ENCODE measurements around the gene SFR1.

SFR1 gene, protein sequence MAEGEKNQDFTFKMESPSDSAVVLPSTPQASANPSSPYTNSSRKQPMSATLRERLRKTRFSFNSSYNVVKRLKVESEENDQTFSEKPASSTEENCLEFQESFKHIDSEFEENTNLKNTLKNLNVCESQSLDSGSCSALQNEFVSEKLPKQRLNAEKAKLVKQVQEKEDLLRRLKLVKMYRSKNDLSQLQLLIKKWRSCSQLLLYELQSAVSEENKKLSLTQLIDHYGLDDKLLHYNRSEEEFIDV

DNA sequence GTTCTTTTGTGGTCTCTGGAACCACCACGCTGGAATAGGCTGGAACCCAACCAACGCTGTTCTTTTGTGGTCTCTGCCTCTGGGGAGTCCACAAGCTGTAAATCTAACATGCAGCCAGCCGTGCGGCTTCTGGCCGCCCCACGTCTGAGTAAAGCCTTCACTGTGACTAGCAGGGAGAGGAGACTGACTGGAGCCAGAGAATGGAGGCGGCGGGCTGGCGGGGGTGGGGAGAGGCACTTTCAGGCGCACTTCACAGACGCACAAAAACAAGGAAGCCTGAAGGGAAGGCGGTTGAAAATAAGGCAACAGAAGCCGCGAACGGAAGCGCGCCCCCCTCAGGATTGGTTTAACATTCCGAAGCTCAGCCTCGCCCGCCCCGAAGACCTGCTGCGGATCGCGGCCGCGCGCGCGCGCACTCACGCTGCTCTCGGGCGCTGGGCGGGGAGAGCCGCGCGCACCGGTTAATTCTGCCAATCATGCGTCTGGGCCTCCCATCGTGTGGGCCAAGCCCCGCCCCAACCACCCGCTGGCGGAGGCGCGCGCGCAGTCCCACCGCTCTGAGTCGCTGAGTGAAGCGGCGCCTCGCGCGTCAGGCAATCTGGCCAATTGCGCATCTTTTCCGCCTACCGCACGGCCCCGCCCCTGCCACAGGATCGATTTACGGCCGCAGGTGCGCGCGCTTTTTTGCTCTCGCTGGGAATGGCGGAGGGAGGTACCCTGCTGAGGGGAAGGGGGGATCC lies at the start of gene SFR1:
SFR1 (plus strand) TSS at position 687 of the 740 bp plus-strand sequence; CDS start at position 700, 13 bp downstream.
- H3K36me3 ChIP-seq (ENCODE audit: control insufficient read depth in 5 of 5, insufficient read depth in 5 of 5, low read length in 5 of 5), result peaks cover 0 to 5% (median 0%) of the 10 kb centered on the region in 5 donors
- H3K4me3 ChIP-seq (ENCODE audit: low read depth in 1 of 5, low read length in 5 of 5), result peak within 1 kb of the TSS; percentile 88 to 98 (median 93)
- H3K27me3 ChIP-seq (ENCODE audit: control insufficient read depth in 5 of 5, insufficient read depth in 4 of 5, low read length in 5 of 5), result no peaks in the 10 kb centered on the region
- H3K9me3 ChIP-seq (ENCODE audit: control insufficient read depth in 5 of 5, low read length in 5 of 5), result no peaks in the 10 kb centered on the region
- H3K4me1 ChIP-seq (ENCODE audit: control insufficient read depth in 5 of 5, insufficient read depth in 5 of 5, low read length in 5 of 5), result peaks cover 0 to 18% (median 12%) of the 10 kb centered on the region in 5 donors
- H3K27ac ChIP-seq (ENCODE audit: low read depth, low read length), result peak within 1 kb of the TSS; percentile 100
- peak within 1 kb of the TSS; percentile 91 to 96 (median 95) for H3K9ac ChIP-seq (ENCODE audit: low read length in 5 of 5)

DNA sequence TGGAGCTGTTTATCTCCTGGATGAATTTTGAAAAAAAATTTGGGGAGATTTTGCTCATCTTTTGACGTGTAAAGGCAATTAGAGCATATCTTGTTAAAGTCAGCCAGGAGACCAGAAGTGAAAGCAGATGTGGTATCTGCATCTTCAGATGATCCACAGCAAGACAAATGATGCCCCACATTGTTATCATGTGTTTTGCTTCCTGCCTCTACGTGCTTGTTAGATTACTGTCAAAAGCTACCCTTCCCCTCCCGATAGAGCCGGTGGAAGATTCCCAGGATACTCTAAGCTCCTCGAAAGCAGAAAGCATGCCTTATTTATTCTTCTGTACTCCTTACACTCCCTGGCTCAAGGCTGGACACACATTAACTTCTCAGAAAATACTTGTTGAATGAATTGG lies 49.2 kb upstream of the SFR1 start:
- H3K4me3 ChIP-seq (ENCODE audit: low read depth in 1 of 5, low read length in 5 of 5), result no peak overlapping the region
- peaks cover 2 to 18% (median 10%) of the 10 kb centered on the region in 5 donors for H3K4me1 ChIP-seq (ENCODE audit: control insufficient read depth in 5 of 5, insufficient read depth in 5 of 5, low read length in 5 of 5)
- no peaks in the 10 kb centered on the region for H3K36me3 ChIP-seq (ENCODE audit: control insufficient read depth in 5 of 5, insufficient read depth in 5 of 5, low read length in 5 of 5)
- no peaks in the 10 kb centered on the region for H3K9me3 ChIP-seq (ENCODE audit: control insufficient read depth in 5 of 5, low read length in 5 of 5)
- H3K9ac ChIP-seq (ENCODE audit: low read length in 5 of 5), result no peak overlapping the region
- H3K27me3 ChIP-seq (ENCODE audit: control insufficient read depth in 5 of 5, insufficient read depth in 4 of 5, low read length in 5 of 5), result peaks cover 0 to 3% (median 0%) of the 10 kb centered on the region in 5 donors
- no peak overlapping the region for H3K27ac ChIP-seq (ENCODE audit: low read depth, low read length)

DNA sequence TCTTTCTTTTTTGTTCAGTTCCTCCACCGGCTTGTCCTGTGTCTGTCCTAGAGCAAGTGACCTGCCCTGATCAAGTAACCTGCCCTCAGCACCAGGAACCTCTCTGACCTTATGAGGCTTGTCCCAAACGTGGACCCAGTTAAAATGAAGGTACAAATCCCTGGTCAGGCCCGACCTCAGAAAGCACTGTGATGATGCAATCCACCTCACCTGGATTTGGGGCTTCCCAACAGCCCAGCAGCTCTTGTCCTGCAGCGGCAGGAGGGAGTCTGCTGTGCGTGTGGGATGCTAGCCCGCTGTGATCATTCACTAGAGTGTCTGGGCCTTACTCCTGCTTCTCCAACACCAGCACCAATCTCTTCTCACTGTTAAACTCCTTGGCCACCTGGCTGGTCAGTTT lies 47.5 kb upstream of the SFR1 start:
- Histone ChIP-seq H3K27ac (ENCODE audit: low read depth, low read length) (no peak overlapping the region), H3K27me3 (ENCODE audit: control insufficient read depth in 5 of 5, insufficient read depth in 4 of 5, low read length in 5 of 5) (peaks cover 0 to 3% (median 0%) of the 10 kb centered on the region in 5 donors), H3K4me3 (ENCODE audit: low read depth in 1 of 5, low read length in 5 of 5) (no peak overlapping the region), H3K9me3 (ENCODE audit: control insufficient read depth in 5 of 5, low read length in 5 of 5) (no peaks in the 10 kb centered on the region), H3K9ac (ENCODE audit: low read length in 5 of 5) (no peak overlapping the region), H3K36me3 (ENCODE audit: control insufficient read depth in 5 of 5, insufficient read depth in 5 of 5, low read length in 5 of 5) (no peaks in the 10 kb centered on the region), H3K4me1 (ENCODE audit: control insufficient read depth in 5 of 5, insufficient read depth in 5 of 5, low read length in 5 of 5) (peaks cover 2 to 18% (median 10%) of the 10 kb centered on the region in 5 donors)

- peak overlapping the region in 1 of 5 donors; percentile 13 for H3K4me3 ChIP-seq (ENCODE audit: low read depth in 1 of 5, low read length in 5 of 5)
- peaks cover 0 to 2% (median 0%) of the 10 kb centered on the region in 5 donors for H3K27me3 ChIP-seq (ENCODE audit: control insufficient read depth in 5 of 5, insufficient read depth in 4 of 5, low read length in 5 of 5)
- H3K4me1 ChIP-seq (ENCODE audit: control insufficient read depth in 5 of 5, insufficient read depth in 5 of 5, low read length in 5 of 5), result peaks cover 2 to 18% (median 10%) of the 10 kb centered on the region in 5 donors
- H3K27ac ChIP-seq (ENCODE audit: low read depth, low read length), result peak overlapping the region; percentile 27
- no peaks in the 10 kb centered on the region for H3K9me3 ChIP-seq (ENCODE audit: control insufficient read depth in 5 of 5, low read length in 5 of 5)
- H3K36me3 ChIP-seq (ENCODE audit: control insufficient read depth in 5 of 5, insufficient read depth in 5 of 5, low read length in 5 of 5), result no peaks in the 10 kb centered on the region
- no peak overlapping the region for H3K9ac ChIP-seq (ENCODE audit: low read length in 5 of 5)
These were observed 45.2 kb upstream of the SFR1 start for GRCh38 chr10:104076743-104077160.

GRCh38 chr10:104077247-104077646 lies 44.7 kb upstream of the SFR1 start:
- no peaks in the 10 kb centered on the region for H3K9me3 ChIP-seq (ENCODE audit: control insufficient read depth in 5 of 5, low read length in 5 of 5)
- no peak overlapping the region for H3K9ac ChIP-seq (ENCODE audit: low read length in 5 of 5)
- peaks cover 0 to 2% (median 0%) of the 10 kb centered on the region in 5 donors for H3K27me3 ChIP-seq (ENCODE audit: control insufficient read depth in 5 of 5, insufficient read depth in 4 of 5, low read length in 5 of 5)
- H3K4me1 ChIP-seq (ENCODE audit: control insufficient read depth in 5 of 5, insufficient read depth in 5 of 5, low read length in 5 of 5), result peaks cover 2 to 18% (median 10%) of the 10 kb centered on the region in 5 donors
- no peak overlapping the region for H3K4me3 ChIP-seq (ENCODE audit: low read depth in 1 of 5, low read length in 5 of 5)
- no peaks in the 10 kb centered on the region for H3K36me3 ChIP-seq (ENCODE audit: control insufficient read depth in 5 of 5, insufficient read depth in 5 of 5, low read length in 5 of 5)
- H3K27ac ChIP-seq (ENCODE audit: low read depth, low read length), result peak overlapping the region; percentile 27

- peaks cover 0 to 2% (median 0%) of the 10 kb centered on the region in 5 donors for H3K27me3 ChIP-seq (ENCODE audit: control insufficient read depth in 5 of 5, insufficient read depth in 4 of 5, low read length in 5 of 5)
- no peak overlapping the region for H3K4me3 ChIP-seq (ENCODE audit: low read depth in 1 of 5, low read length in 5 of 5)
- H3K27ac ChIP-seq (ENCODE audit: low read depth, low read length), result peak overlapping the region; percentile 27
- H3K4me1 ChIP-seq (ENCODE audit: control insufficient read depth in 5 of 5, insufficient read depth in 5 of 5, low read length in 5 of 5), result peaks cover 2 to 18% (median 10%) of the 10 kb centered on the region in 5 donors
- no peaks in the 10 kb centered on the region for H3K36me3 ChIP-seq (ENCODE audit: control insufficient read depth in 5 of 5, insufficient read depth in 5 of 5, low read length in 5 of 5)
- H3K9me3 ChIP-seq (ENCODE audit: control insufficient read depth in 5 of 5, low read length in 5 of 5), result no peaks in the 10 kb centered on the region
- H3K9ac ChIP-seq (ENCODE audit: low read length in 5 of 5), result no peak overlapping the region
These were observed 44.3 kb upstream of the SFR1 start for GRCh38 chr10:104077663-104078151.

DNA sequence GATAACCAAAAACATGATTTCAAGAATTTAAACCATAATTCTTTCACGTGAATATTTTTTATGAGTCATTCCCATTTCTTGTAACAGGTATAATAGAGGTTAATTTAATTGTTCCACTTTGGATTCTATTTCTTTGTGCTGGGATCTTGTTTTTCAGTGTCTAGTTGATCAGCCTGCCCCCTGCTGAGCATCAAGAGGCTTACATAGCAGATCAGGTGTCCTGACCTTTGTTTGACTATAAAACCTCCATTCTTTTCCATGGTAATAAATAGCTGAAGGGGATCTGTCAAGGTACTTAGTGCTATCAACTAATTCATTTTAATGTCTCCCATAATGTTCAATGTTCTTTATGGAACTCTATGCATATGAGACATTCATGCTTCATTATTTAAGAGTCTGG lies 41.2 kb upstream of the SFR1 start:
- no peaks in the 10 kb centered on the region for H3K36me3 ChIP-seq (ENCODE audit: control insufficient read depth in 5 of 5, insufficient read depth in 5 of 5, low read length in 5 of 5)
- H3K9ac ChIP-seq (ENCODE audit: low read length in 5 of 5), result no peak overlapping the region
- H3K9me3 ChIP-seq (ENCODE audit: control insufficient read depth in 5 of 5, low read length in 5 of 5), result no peaks in the 10 kb centered on the region
- no peak overlapping the region for H3K4me3 ChIP-seq (ENCODE audit: low read depth in 1 of 5, low read length in 5 of 5)
- H3K27me3 ChIP-seq (ENCODE audit: control insufficient read depth in 5 of 5, insufficient read depth in 4 of 5, low read length in 5 of 5), result peaks cover 0 to 2% (median 0%) of the 10 kb centered on the region in 5 donors
- H3K4me1 ChIP-seq (ENCODE audit: control insufficient read depth in 5 of 5, insufficient read depth in 5 of 5, low read length in 5 of 5), result peaks cover 2 to 18% (median 10%) of the 10 kb centered on the region in 5 donors
- H3K27ac ChIP-seq (ENCODE audit: low read depth, low read length), result no peak overlapping the region

GRCh38 chr10:104081998-104082397 lies 40.0 kb upstream of the SFR1 start:
- Histone ChIP-seq H3K36me3 (ENCODE audit: control insufficient read depth in 5 of 5, insufficient read depth in 5 of 5, low read length in 5 of 5) (no peaks in the 10 kb centered on the region), H3K27ac (ENCODE audit: low read depth, low read length) (no peak overlapping the region), H3K27me3 (ENCODE audit: control insufficient read depth in 5 of 5, insufficient read depth in 4 of 5, low read length in 5 of 5) (peaks cover 0 to 2% (median 0%) of the 10 kb centered on the region in 5 donors), H3K9ac (ENCODE audit: low read length in 5 of 5) (no peak overlapping the region), H3K9me3 (ENCODE audit: control insufficient read depth in 5 of 5, low read length in 5 of 5) (no peaks in the 10 kb centered on the region), H3K4me1 (ENCODE audit: control insufficient read depth in 5 of 5, insufficient read depth in 5 of 5, low read length in 5 of 5) (peaks cover 0 to 8% (median 5%) of the 10 kb centered on the region in 5 donors), H3K4me3 (ENCODE audit: low read depth in 1 of 5, low read length in 5 of 5) (no peak overlapping the region)

GRCh38 chr10:104084482-104085142 lies 37.4 kb upstream of the SFR1 start:
- H3K4me3 ChIP-seq (ENCODE audit: low read depth in 1 of 5, low read length in 5 of 5), result no peak overlapping the region
- H3K27me3 ChIP-seq (ENCODE audit: control insufficient read depth in 5 of 5, insufficient read depth in 4 of 5, low read length in 5 of 5), result peaks cover 0 to 2% (median 0%) of the 10 kb centered on the region in 5 donors
- no peaks in the 10 kb centered on the region for H3K36me3 ChIP-seq (ENCODE audit: control insufficient read depth in 5 of 5, insufficient read depth in 5 of 5, low read length in 5 of 5)
- no peak overlapping the region for H3K9ac ChIP-seq (ENCODE audit: low read length in 5 of 5)
- H3K9me3 ChIP-seq (ENCODE audit: control insufficient read depth in 5 of 5, low read length in 5 of 5), result no peaks in the 10 kb centered on the region
- H3K4me1 ChIP-seq (ENCODE audit: control insufficient read depth in 5 of 5, insufficient read depth in 5 of 5, low read length in 5 of 5), result no peaks in the 10 kb centered on the region
- H3K27ac ChIP-seq (ENCODE audit: low read depth, low read length), result no peak overlapping the region
